Liver (tissue), 9 donors: ENCODE results near the gene ANKMY1. TPM values are rescaled to one million over a fixed set of nuclear protein-coding genes. Genes with fewer than 3 reads are reported as not detected.

Experiments
- DNase-seq: peaks from one replicate; pipeline ENCODE4 v3.0.0-alpha.2; 2017; ENCODE audit warnings: low spot score
- H3K27ac ChIP-seq, 2 donors: one replicate each; pipeline ENCODE4 v1.7.0; 2013; ENCODE audit warnings: inconsistent platforms in 2 of 2, low read length in 2 of 2, control low read depth in 1 of 2, low read depth in 1 of 2, mild to moderate bottlenecking in 1 of 2
- H3K27me3 ChIP-seq, 4 donors: one replicate each; pipeline versions ENCODE4 v1.6.1 to v1.7.0; 2013; ENCODE audit warnings: low read length in 3 of 4, inconsistent platforms in 1 of 4, mild to moderate bottlenecking in 1 of 4, moderate library complexity in 1 of 4; ENCODE audit not compliant: control insufficient read depth in 4 of 4, insufficient read depth in 4 of 4
- H3K36me3 ChIP-seq, 4 donors: one replicate each; pipeline versions ENCODE4 v1.6.1 to v1.7.0; 2013; ENCODE audit warnings: low read length in 3 of 4, mild to moderate bottlenecking in 3 of 4, low read depth in 1 of 4, moderate library complexity in 1 of 4; ENCODE audit not compliant: control insufficient read depth in 4 of 4, insufficient read depth in 3 of 4
- H3K4me1 ChIP-seq, 4 donors: one replicate each; pipeline versions ENCODE4 v1.6.1 to v1.7.0; 2013; ENCODE audit warnings: low read length in 3 of 4, mild to moderate bottlenecking in 3 of 4, moderate library complexity in 1 of 4; ENCODE audit not compliant: control insufficient read depth in 4 of 4, insufficient read depth in 4 of 4
- H3K4me3 ChIP-seq, 3 donors: one replicate each; pipeline versions ENCODE4 v1.6.1 to v1.7.0; 2013; ENCODE audit warnings: low read length in 3 of 3, control low read depth in 1 of 3, low read depth in 1 of 3, mild to moderate bottlenecking in 1 of 3
- H3K9ac ChIP-seq, 2 donors: one replicate each; pipeline ENCODE4 v1.7.0; 2013; ENCODE audit warnings: low read length in 2 of 2, mild to moderate bottlenecking in 2 of 2, moderate library complexity in 2 of 2, control low read depth in 1 of 2, low read depth in 1 of 2
- H3K9me3 ChIP-seq, 4 donors: one replicate each; pipeline versions ENCODE4 v1.6.1 to v1.7.0; 2013; ENCODE audit warnings: low read length in 3 of 4; ENCODE audit not compliant: control insufficient read depth in 4 of 4
- EGR1 ChIP-seq, 2 donors: IDR thresholded peaks; 2 replicates each; pipeline ENCODE4 v1.6.1; 2016 to 2018; ENCODE audit warnings: antibody characterized with exemption in 2 of 2, low read depth in 2 of 2
- FOXA1 ChIP-seq: IDR thresholded peaks from 2 replicates; pipeline ENCODE4 v1.6.1; 2016; ENCODE audit warnings: antibody characterized with exemption
- FOXA2 ChIP-seq: IDR thresholded peaks from 2 replicates; pipeline ENCODE4 v1.6.1; 2016; ENCODE audit warnings: antibody characterized with exemption
- GABPA ChIP-seq, 2 donors: IDR thresholded peaks in 1 of 2; conservative IDR thresholded peaks in 1 of 2; 2 replicates each; pipeline ENCODE4 v1.6.1; 2016; ENCODE audit warnings: antibody characterized with exemption in 2 of 2, mild to moderate bottlenecking in 1 of 2, moderate library complexity in 1 of 2
- JUND ChIP-seq, 2 donors: IDR thresholded peaks; 2 replicates each; pipeline ENCODE4 v1.6.1; 2016; ENCODE audit warnings: antibody characterized with exemption in 2 of 2
- NR2F2 ChIP-seq: IDR thresholded peaks from 2 replicates; pipeline ENCODE4 v1.6.1; 2016; ENCODE audit warnings: antibody characterized with exemption
- RAD21 ChIP-seq, 2 donors: IDR thresholded peaks; 2 replicates each; pipeline ENCODE4 v1.6.1; 2016; ENCODE audit warnings: antibody characterized with exemption in 2 of 2, mild to moderate bottlenecking in 2 of 2
- SP1 ChIP-seq: IDR thresholded peaks from 2 replicates; pipeline ENCODE4 v1.6.1; 2018; ENCODE audit warnings: antibody characterized with exemption, mild to moderate bottlenecking
- TAF1 ChIP-seq: conservative IDR thresholded peaks from 2 replicates; pipeline ENCODE4 v1.6.1; 2016; ENCODE audit warnings: antibody characterized with exemption, mild to moderate bottlenecking
- YY1 ChIP-seq: IDR thresholded peaks from 2 replicates; pipeline ENCODE4 v1.6.1; 2016; ENCODE audit warnings: antibody characterized with exemption, mild to moderate bottlenecking
- WGBS: extraction: QIAGEN DNeasy Blood & Tissue Kit; methylation state at CpG from one replicate; pipeline ENCODE4 v1.1.7; 2013; 5-methylcytosine and 5-hydroxymethylcytosine counted together
- polyA plus RNA-seq, 2 donors: library from polyadenylated mRNA; stranded (reverse) in 1 of 2; unstranded in 1 of 2; fragments of 200-250 nt in 1 of 2; fragments of >200 nt in 1 of 2; fragmentation: Nextera tagmentation in 1 of 2; extraction: Ambion mirVana in 1 of 2; gene quantifications; one replicate each; pipeline versions ENCODE4 v1.2.1 to v1.2.3, GENCODE V29; 2013 to 2015
- total RNA-seq, 2 donors: library from RNA; depleted of rRNA; stranded (reverse); fragments of >200 nt; gene quantifications; one replicate each; pipeline ENCODE4 v1.2.3, GENCODE V29; 2014
- TF ChIP-seq, protein P1 (sequence below): fragments of 150-350 bp; IDR thresholded peaks from 2 replicates; pipeline ENCODE4 v1.5.1; 2017; ENCODE audit warnings: improper control_type of control experiment, low read depth, low read length; ENCODE audit not compliant: missing input control
- TF ChIP-seq, protein P2 (sequence below): IDR thresholded peaks from 2 replicates; pipeline ENCODE4 v1.6.1; 2016; ENCODE audit warnings: antibody characterized with exemption
- TF ChIP-seq, protein P3 (sequence below): IDR thresholded peaks from 2 replicates; pipeline ENCODE4 v1.6.1; 2016; ENCODE audit warnings: antibody characterized with exemption
- TF ChIP-seq, protein P4 (sequence below): IDR thresholded peaks from 2 replicates; pipeline ENCODE4 v1.6.1; 2016; ENCODE audit warnings: antibody characterized with exemption
- TF ChIP-seq, protein P5 (sequence below): IDR thresholded peaks from 2 replicates; pipeline ENCODE4 v1.6.1; 2016; ENCODE audit warnings: antibody characterized with exemption, mild to moderate bottlenecking
- donor health status: healthy.
- donor health status: healthy.
- donor health status: healthy.
- donor health status: healthy.
- donor health status: healthy.

The ANKMY1 gene
- total and polyA plus RNA-seq, 4 donors: 2.5 to 12.8 (median 4.2) TPM

DNA sequence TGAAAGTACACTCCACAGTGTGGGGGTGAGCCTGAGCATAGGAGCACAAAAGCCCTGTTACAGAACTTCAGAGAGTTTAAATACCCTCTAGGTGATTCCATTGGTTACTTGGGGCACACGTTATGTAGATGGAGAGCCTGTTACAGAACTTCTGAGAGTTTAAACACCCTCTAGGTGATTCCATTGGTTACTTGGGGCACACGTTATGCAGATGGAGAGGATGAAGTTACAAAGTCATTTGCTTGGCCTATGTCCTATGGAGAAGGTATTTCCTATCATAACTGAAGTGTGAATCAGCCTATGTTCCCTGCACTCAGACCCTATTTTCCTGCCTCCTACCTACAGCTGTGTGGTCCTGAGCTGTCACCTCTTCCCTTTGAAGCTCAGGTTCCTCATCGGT, 25.0 kb upstream of the ANKMY1 start:
- H3K27me3 ChIP-seq: no peaks in the 10 kb centered on the region
- H3K9ac ChIP-seq: no peak overlapping the region
- H3K4me1 ChIP-seq: peaks cover 21 to 51% (median 43%) of the 10 kb centered on the region in 4 donors
- 93% methylated on average over 3 of the region's 3 CpGs for WGBS
- no peaks in the 10 kb centered on the region for H3K9me3 ChIP-seq
- H3K27ac ChIP-seq: no peak overlapping the region
- H3K36me3 ChIP-seq: peaks cover 0 to 8% (median 0%) of the 10 kb centered on the region in 4 donors
- DNase-seq: no peak
- no peak overlapping the region for H3K4me3 ChIP-seq
- no peak for TF ChIP-seq FOXA1
- TF ChIP-seq, protein P1, sequence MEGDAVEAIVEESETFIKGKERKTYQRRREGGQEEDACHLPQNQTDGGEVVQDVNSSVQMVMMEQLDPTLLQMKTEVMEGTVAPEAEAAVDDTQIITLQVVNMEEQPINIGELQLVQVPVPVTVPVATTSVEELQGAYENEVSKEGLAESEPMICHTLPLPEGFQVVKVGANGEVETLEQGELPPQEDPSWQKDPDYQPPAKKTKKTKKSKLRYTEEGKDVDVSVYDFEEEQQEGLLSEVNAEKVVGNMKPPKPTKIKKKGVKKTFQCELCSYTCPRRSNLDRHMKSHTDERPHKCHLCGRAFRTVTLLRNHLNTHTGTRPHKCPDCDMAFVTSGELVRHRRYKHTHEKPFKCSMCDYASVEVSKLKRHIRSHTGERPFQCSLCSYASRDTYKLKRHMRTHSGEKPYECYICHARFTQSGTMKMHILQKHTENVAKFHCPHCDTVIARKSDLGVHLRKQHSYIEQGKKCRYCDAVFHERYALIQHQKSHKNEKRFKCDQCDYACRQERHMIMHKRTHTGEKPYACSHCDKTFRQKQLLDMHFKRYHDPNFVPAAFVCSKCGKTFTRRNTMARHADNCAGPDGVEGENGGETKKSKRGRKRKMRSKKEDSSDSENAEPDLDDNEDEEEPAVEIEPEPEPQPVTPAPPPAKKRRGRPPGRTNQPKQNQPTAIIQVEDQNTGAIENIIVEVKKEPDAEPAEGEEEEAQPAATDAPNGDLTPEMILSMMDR: no peak
- TF ChIP-seq GABPA (IDR thresholded peaks at IDR 0.05 in 1 of 2, conservative IDR thresholded peaks at IDR 0.05 in 1 of 2): no peak
- TF ChIP-seq, protein P2, sequence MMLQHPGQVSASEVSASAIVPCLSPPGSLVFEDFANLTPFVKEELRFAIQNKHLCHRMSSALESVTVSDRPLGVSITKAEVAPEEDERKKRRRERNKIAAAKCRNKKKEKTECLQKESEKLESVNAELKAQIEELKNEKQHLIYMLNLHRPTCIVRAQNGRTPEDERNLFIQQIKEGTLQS: no peak
- no peak for TF ChIP-seq YY1
- no peak for TF ChIP-seq RAD21 (IDR thresholded peaks at IDR 0.05)
- no peak for TF ChIP-seq JUND (IDR thresholded peaks at IDR 0.05)
- TF ChIP-seq, protein P3, sequence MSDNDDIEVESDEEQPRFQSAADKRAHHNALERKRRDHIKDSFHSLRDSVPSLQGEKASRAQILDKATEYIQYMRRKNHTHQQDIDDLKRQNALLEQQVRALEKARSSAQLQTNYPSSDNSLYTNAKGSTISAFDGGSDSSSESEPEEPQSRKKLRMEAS: no peak
- no peak for TF ChIP-seq TAF1
- TF ChIP-seq NR2F2: no peak
- no peak for TF ChIP-seq SP1
- TF ChIP-seq FOXA2: no peak

DNA sequence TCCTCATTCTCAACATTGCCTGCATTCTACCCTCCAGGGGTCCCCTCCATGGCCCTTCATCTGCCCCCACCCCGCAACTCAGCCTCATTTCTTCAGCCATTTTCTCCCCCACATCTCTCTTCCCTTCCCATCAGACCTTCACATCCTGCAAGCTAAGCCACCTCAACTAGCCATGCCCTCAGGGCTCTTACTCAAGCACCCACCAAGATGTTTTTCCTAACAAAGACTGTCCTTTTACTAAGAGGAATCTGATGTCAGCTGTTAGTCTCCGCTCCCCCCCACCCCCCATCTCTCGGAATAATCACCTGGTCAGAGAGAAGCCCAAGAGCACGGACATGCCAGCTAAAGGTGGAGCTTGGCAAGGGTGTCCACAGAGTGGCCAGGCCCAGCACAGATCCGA, 24.0 kb upstream of the ANKMY1 start:
- H3K27ac ChIP-seq: no peak overlapping the region
- H3K27me3 ChIP-seq: no peaks in the 10 kb centered on the region
- peaks cover 16 to 42% (median 36%) of the 10 kb centered on the region in 4 donors for H3K4me1 ChIP-seq
- H3K4me3 ChIP-seq: no peak overlapping the region
- H3K9me3 ChIP-seq: no peaks in the 10 kb centered on the region
- H3K9ac ChIP-seq: no peak overlapping the region
- 97% methylated on average over 5 of the region's 5 CpGs for WGBS
- H3K36me3 ChIP-seq: peaks cover 0 to 16% (median under 1%) of the 10 kb centered on the region in 4 donors
- TF ChIP-seq, protein P4, sequence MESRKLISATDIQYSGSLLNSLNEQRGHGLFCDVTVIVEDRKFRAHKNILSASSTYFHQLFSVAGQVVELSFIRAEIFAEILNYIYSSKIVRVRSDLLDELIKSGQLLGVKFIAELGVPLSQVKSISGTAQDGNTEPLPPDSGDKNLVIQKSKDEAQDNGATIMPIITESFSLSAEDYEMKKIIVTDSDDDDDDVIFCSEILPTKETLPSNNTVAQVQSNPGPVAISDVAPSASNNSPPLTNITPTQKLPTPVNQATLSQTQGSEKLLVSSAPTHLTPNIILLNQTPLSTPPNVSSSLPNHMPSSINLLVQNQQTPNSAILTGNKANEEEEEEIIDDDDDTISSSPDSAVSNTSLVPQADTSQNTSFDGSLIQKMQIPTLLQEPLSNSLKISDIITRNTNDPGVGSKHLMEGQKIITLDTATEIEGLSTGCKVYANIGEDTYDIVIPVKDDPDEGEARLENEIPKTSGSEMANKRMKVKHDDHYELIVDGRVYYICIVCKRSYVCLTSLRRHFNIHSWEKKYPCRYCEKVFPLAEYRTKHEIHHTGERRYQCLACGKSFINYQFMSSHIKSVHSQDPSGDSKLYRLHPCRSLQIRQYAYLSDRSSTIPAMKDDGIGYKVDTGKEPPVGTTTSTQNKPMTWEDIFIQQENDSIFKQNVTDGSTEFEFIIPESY: no peak
- no peak for TF ChIP-seq NR2F2
- no peak for TF ChIP-seq SP1
- no peak for TF ChIP-seq EGR1 (IDR thresholded peaks at IDR 0.05; ENCODE audit: low read depth in 2 of 2)
- TF ChIP-seq TAF1: no peak
- no peak for TF ChIP-seq FOXA1
- TF ChIP-seq, protein P2: no peak
- TF ChIP-seq, protein P5, sequence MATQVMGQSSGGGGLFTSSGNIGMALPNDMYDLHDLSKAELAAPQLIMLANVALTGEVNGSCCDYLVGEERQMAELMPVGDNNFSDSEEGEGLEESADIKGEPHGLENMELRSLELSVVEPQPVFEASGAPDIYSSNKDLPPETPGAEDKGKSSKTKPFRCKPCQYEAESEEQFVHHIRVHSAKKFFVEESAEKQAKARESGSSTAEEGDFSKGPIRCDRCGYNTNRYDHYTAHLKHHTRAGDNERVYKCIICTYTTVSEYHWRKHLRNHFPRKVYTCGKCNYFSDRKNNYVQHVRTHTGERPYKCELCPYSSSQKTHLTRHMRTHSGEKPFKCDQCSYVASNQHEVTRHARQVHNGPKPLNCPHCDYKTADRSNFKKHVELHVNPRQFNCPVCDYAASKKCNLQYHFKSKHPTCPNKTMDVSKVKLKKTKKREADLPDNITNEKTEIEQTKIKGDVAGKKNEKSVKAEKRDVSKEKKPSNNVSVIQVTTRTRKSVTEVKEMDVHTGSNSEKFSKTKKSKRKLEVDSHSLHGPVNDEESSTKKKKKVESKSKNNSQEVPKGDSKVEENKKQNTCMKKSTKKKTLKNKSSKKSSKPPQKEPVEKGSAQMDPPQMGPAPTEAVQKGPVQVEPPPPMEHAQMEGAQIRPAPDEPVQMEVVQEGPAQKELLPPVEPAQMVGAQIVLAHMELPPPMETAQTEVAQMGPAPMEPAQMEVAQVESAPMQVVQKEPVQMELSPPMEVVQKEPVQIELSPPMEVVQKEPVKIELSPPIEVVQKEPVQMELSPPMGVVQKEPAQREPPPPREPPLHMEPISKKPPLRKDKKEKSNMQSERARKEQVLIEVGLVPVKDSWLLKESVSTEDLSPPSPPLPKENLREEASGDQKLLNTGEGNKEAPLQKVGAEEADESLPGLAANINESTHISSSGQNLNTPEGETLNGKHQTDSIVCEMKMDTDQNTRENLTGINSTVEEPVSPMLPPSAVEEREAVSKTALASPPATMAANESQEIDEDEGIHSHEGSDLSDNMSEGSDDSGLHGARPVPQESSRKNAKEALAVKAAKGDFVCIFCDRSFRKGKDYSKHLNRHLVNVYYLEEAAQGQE: no peak
- TF ChIP-seq FOXA2: no peak
- no peak for DNase-seq
